HG03571 (cell line): Measurements from ENCODE around the gene CDIPT.
"Not testable (repeated sequence)": the region's sequence is repeated elsewhere in the genome, so short reads cannot be mapped to it uniquely, and the experiment has no call there.

Experiments used
- ATAC-seq: cut with Tn5 transposase; IDR thresholded peaks from one replicate; pipeline ENCODE4 v1.9.1; 2021; ENCODE audit not compliant: unreplicated experiment

CDIPT gene

GRCh38 chr16:29862884-29863668, at the start of gene CDIPT:
Gene CDIPT, minus strand, starts transcription at chr16:29863226. Its CDS starts 369 bp downstream, at chr16:29862857.
- ATAC-seq: peak; percentile 84

GRCh38 chr16:29912087-29912486, 49.1 kb upstream of the CDIPT start:
- no peak for ATAC-seq

GRCh38 chr16:29911676-29912010, 48.6 kb upstream of the CDIPT start:
- no peak for ATAC-seq

GRCh38 chr16:29910819-29911675, 48.0 kb upstream of the CDIPT start:
- ATAC-seq: no peak

GRCh38 chr16:29909851-29910250, 46.8 kb upstream of the CDIPT start:
- ATAC-seq: not testable (repeated sequence)

- no peak for ATAC-seq
These were observed 46.4 kb upstream of the CDIPT start for GRCh38 chr16:29909391-29909790.

GRCh38 chr16:29908719-29909220, 45.7 kb upstream of the CDIPT start:
- ATAC-seq: no peak

- ATAC-seq: no peak
These were observed 44.9 kb upstream of the CDIPT start for GRCh38 chr16:29907973-29908372.

- no peak for ATAC-seq
These were observed 43.7 kb upstream of the CDIPT start for GRCh38 chr16:29906520-29907244.

GRCh38 chr16:29905668-29906067, 42.6 kb upstream of the CDIPT start:
- ATAC-seq: no peak

- ATAC-seq: no peak
These were observed 41.9 kb upstream of the CDIPT start for GRCh38 chr16:29904947-29905346.

- no peak for ATAC-seq
These were observed 40.6 kb upstream of the CDIPT start for GRCh38 chr16:29903590-29903989.

- ATAC-seq: no peak
These were observed 38.5 kb upstream of the CDIPT start for GRCh38 chr16:29901607-29901945.

- no peak for ATAC-seq
These were observed 38.0 kb upstream of the CDIPT start for GRCh38 chr16:29900888-29901606.

- no peak for ATAC-seq
These were observed 37.3 kb upstream of the CDIPT start, which contains the start of gene ASPHD1 for GRCh38 chr16:29900102-29900887. Gene ASPHD1, plus strand, starts transcription at chr16:29900488. Its CDS starts 484 bp downstream, at chr16:29900972.

- no peak for ATAC-seq
These were observed 36.6 kb upstream of the CDIPT start, which contains the start of gene SEZ6L2 for GRCh38 chr16:29899516-29900101. Gene SEZ6L2, minus strand, starts transcription at chr16:29899550. Its CDS starts 531 bp downstream, at chr16:29899019.

- no peak for ATAC-seq
These were observed 35.9 kb upstream of the CDIPT start for GRCh38 chr16:29898804-29899515.

- no peak for ATAC-seq
These were observed 35.2 kb upstream of the CDIPT start for GRCh38 chr16:29898135-29898803.
